GM21390 (cell line): ENCODE measurements around the gene PSME1.

Experiments
- ATAC-seq: cut with Tn5 transposase; IDR thresholded peaks from one replicate; pipeline ENCODE4 v1.9.1; 2021; ENCODE audit not compliant: unreplicated experiment

The PSME1 gene

GRCh38 chr14:24186831-24187538 is 51.0 kb downstream of the PSME1 start:
- no peak for ATAC-seq

GRCh38 chr14:24187539-24187915 is 51.5 kb downstream of the PSME1 start:
- no peak for ATAC-seq
